Transverse colon (tissue), 4 donors: ENCODE measurements around the gene RELT.

Experiments
- CTCF ChIP-seq, 5 experiments: fragments of 200-600 bp in 3 of 5; fragments of 450-650 bp in 2 of 5; sonication (generic) in 3 of 5; IDR thresholded peaks; 1 replicate in 2 of 5; 2 replicates in 3 of 5; pipeline ENCODE4 v1.5.1; 2016 to 2017; ENCODE audit warnings: antibody characterized with exemption in 5 of 5, inconsistent platforms in 3 of 5, mild to moderate bottlenecking in 2 of 5, moderate library complexity in 1 of 5
- EP300 ChIP-seq: sonication (generic); formaldehyde crosslinking; IDR thresholded peaks from one replicate; pipeline ENCODE4 v1.6.1; 2017; ENCODE audit warnings: antibody characterized with exemption, low read depth
- POLR2A ChIP-seq: fragments of 450-650 bp; IDR thresholded peaks from one replicate; pipeline ENCODE4 v1.6.1; 2016; ENCODE audit warnings: antibody characterized with exemption, mild to moderate bottlenecking, moderate library complexity
- POLR2AphosphoS5 ChIP-seq, 3 donors: sonication (generic); formaldehyde crosslinking; IDR thresholded peaks; one replicate each; pipeline ENCODE4 v1.6.1; 2016; ENCODE audit warnings: antibody characterized with exemption in 3 of 3

- TF ChIP-seq POLR2A (no peak), CTCF (IDR thresholded peaks at IDR 0.05) (no peak), POLR2AphosphoS5 (IDR thresholded peaks at IDR 0.05) (no peak), EP300 (no peak)
Measured at GRCh38 chr11:73395297-73396208, 19.4 kb downstream of the RELT start.
